Natural killer cell (primary cell): ENCODE results near the gene MESP2. TPM values are rescaled to one million over a fixed set of nuclear protein-coding genes. Genes with fewer than 3 reads are reported as not detected.

Experiments used
- ATAC-seq, 3 donors: fragments of 150-1000 bp in 2 of 3; fragments of 200-7000 bp in 1 of 3; cut with Tn5 transposase; 1 replicate in 1 of 3; 2 replicates in 2 of 3; pipeline ENCODE4 v1.10.0; 2021; ENCODE audit warnings: mild to moderate bottlenecking in 2 of 3, moderate library complexity in 2 of 3
- DNase-seq, 2 donors: peaks; one replicate each; pipeline versions ENCODE4 v3.0.0 to v3.0.0-alpha.2; 2013 to 2021; ENCODE audit warnings: mixed read lengths in 1 of 2
- H3K27ac ChIP-seq: one replicate; pipeline ENCODE4 v1.5.1; 2013; ENCODE audit warnings: mild to moderate bottlenecking, low read length
- H3K27me3 ChIP-seq: one replicate; pipeline ENCODE4 v1.6.1; 2013; ENCODE audit warnings: low read length; ENCODE audit not compliant: control insufficient read depth, insufficient read depth
- H3K36me3 ChIP-seq: one replicate; pipeline ENCODE4 v1.6.1; 2013; ENCODE audit warnings: low read length; ENCODE audit not compliant: control insufficient read depth, insufficient read depth
- H3K4me1 ChIP-seq: one replicate; pipeline ENCODE4 v1.6.1; 2013; ENCODE audit warnings: low read length; ENCODE audit not compliant: control insufficient read depth, insufficient read depth
- H3K4me3 ChIP-seq: one replicate; pipeline ENCODE4 v1.5.1; 2013; ENCODE audit warnings: low read length
- H3K9me3 ChIP-seq: one replicate; pipeline ENCODE4 v1.6.1; 2013; ENCODE audit warnings: low read length; ENCODE audit not compliant: control insufficient read depth, insufficient read depth
- H3K27ac Mint-ChIP-seq, 2 donors: one replicate each; pipeline ENCODE4 v1.8.0; 2022; ENCODE audit warnings: mild to moderate bottlenecking in 2 of 2, mixed read lengths in 2 of 2, moderate library complexity in 1 of 2
- H3K27me3 Mint-ChIP-seq, 2 donors: one replicate each; pipeline ENCODE4 v1.8.0; 2022; ENCODE audit warnings: low read depth in 2 of 2, mixed read lengths in 2 of 2
- H3K36me3 Mint-ChIP-seq: one replicate; pipeline ENCODE4 v1.8.0; 2022; ENCODE audit warnings: mixed read lengths
- H3K4me1 Mint-ChIP-seq, 2 donors: one replicate each; pipeline ENCODE4 v1.8.0; 2022; ENCODE audit warnings: mixed read lengths in 2 of 2
- H3K4me3 Mint-ChIP-seq: one replicate; pipeline ENCODE4 v1.8.0; 2022; ENCODE audit warnings: mild to moderate bottlenecking, moderate library complexity, mixed read lengths
- H3K9me3 Mint-ChIP-seq, 2 donors: one replicate each; pipeline ENCODE4 v1.8.0; 2022; ENCODE audit warnings: mixed read lengths in 2 of 2
- WGBS: methylation state at CpG from one replicate; pipeline ENCODE4 v1.1.7; 2013; ENCODE audit warnings: missing lambda C conversion rate; ENCODE audit not compliant: insufficient coverage; 5-methylcytosine and 5-hydroxymethylcytosine counted together
- intact Hi-C: fragments of 100-400 bp; cut with micrococcal nuclease; formaldehyde crosslinking; loops from one replicate; pipeline ENCODE4 v1.14.2; 2022
- total RNA-seq, 4 donors: library from RNA; stranded (reverse); fragments of 120-200 nt in 1 of 4; gene quantifications; one replicate each; pipeline versions ENCODE4 v1.2.3 to v1.2.4, GENCODE V29; 2013 to 2022
- TF ChIP-seq, protein P1 (sequence below): fragments of 200-600 bp; IDR thresholded peaks from one replicate; pipeline ENCODE4 v1.8.0; 2022; ENCODE audit warnings: antibody characterized with exemption

The MESP2 gene
- total RNA-seq, 3 donors from 2014 or later (not counting 1 experiment from before 2014, with no cell fraction given): not detected

DNA sequence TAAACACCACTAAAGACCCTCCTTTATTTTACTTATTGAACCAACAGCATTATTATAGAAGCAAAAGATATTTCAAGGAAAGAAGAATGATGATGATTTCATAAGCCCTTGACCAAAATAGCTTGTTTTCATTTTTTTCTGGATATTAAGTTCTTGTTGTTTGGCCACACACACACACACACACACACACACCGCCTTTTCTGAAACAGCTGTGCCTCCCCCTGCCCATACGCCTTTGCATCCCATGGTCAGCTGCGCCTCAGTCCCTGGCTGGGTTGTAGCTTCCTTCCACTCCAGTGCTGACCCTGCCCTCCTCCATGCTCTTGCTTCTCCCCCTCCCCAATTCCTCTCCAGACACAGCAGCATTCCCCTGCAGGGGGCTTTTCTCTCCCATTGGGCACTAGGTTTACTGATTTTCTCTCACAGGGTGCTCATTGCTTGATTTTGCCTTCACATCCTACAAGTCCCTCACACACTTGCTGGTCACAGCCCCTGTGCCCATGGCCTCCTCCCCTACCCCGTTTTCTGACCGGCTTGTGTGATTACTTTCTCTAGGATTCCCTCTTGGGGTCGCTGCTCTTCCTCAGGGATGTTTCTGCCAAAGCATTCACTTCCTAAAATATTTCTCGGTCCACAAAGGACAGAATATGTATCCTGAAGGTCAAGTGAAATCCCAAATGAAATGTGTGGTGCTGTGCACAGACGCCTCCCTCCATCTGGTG lies 43.5 kb upstream of the MESP2 start:
- Mint-ChIP-seq H3K4me1 (no peaks in the 10 kb centered on the region), H3K27ac (no peak overlapping the region), H3K9me3 (no peaks in the 10 kb centered on the region), H3K27me3 (peaks cover 7 to 13% of the 10 kb centered on the region in 2 donors), H3K4me3 (no peak overlapping the region), H3K36me3 (no peaks in the 10 kb centered on the region)
- intact Hi-C loops: no loop called here
- Histone ChIP-seq H3K27me3 (no peaks in the 10 kb centered on the region), H3K4me1 (no peaks in the 10 kb centered on the region), H3K9me3 (no peaks in the 10 kb centered on the region), H3K27ac (no peak overlapping the region), H3K4me3 (no peak overlapping the region), H3K36me3 (no peaks in the 10 kb centered on the region)
- WGBS: 80% methylated on average over 8 of the region's 8 CpGs
- DNase-seq (no peak), ATAC-seq (no peak)
- TF ChIP-seq, protein P1, sequence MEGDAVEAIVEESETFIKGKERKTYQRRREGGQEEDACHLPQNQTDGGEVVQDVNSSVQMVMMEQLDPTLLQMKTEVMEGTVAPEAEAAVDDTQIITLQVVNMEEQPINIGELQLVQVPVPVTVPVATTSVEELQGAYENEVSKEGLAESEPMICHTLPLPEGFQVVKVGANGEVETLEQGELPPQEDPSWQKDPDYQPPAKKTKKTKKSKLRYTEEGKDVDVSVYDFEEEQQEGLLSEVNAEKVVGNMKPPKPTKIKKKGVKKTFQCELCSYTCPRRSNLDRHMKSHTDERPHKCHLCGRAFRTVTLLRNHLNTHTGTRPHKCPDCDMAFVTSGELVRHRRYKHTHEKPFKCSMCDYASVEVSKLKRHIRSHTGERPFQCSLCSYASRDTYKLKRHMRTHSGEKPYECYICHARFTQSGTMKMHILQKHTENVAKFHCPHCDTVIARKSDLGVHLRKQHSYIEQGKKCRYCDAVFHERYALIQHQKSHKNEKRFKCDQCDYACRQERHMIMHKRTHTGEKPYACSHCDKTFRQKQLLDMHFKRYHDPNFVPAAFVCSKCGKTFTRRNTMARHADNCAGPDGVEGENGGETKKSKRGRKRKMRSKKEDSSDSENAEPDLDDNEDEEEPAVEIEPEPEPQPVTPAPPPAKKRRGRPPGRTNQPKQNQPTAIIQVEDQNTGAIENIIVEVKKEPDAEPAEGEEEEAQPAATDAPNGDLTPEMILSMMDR: no peak

DNA sequence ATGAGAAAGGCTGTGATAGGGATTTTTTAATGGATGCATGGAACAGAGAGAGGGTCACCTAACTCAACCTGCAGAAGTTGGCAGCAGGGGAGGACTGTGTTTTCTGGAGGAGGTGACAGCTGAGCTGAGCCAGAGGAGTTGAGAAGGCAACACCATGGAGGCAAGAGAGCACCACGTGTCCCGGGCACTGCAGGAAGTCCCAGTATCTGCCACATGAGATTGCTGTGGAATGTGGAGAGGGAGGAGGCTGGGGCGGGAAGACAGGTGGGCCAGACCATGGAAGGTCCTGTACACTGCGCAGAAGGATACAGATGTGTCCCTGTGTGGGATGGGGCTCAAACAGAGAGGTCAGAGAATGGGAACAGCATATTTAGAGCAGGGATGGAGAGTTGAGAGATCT lies 40.4 kb upstream of the MESP2 start:
- Mint-ChIP-seq H3K4me3 (no peak overlapping the region), H3K9me3 (no peaks in the 10 kb centered on the region), H3K4me1 (peaks cover 0 to 4% of the 10 kb centered on the region in 2 donors), H3K36me3 (no peaks in the 10 kb centered on the region), H3K27ac (no peak overlapping the region), H3K27me3 (peaks cover 7 to 13% of the 10 kb centered on the region in 2 donors)
- Histone ChIP-seq H3K36me3 (no peaks in the 10 kb centered on the region), H3K4me3 (no peak overlapping the region), H3K27me3 (no peaks in the 10 kb centered on the region), H3K4me1 (peaks cover 3% of the 10 kb centered on the region), H3K9me3 (no peaks in the 10 kb centered on the region), H3K27ac (no peak overlapping the region)
- intact Hi-C loops: no loop called here
- no peak for DNase-seq
- TF ChIP-seq, protein P1: no peak
- 81% methylated on average over 4 of the region's 4 CpGs for WGBS
- no peak for ATAC-seq

DNA sequence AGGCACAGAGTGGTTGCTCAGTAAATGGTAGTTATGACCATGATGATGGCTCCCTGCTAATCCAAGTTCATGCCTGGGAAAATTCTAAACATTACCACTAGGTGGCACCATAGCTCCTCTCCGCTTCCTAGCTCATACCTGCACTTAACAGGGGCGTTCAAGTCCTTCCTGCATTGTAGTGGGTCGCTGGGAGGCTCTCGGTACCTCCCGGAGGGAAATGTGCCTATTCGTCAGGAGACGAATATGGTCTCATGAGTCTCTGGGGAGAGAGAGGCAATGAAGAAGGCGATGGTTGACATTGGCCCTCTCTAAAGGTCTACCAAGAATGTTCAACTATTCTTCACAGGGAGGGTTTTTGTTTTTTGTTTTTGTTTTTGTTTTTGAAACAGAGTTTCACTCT lies 36.0 kb upstream of the MESP2 start:
- ATAC-seq: peak; percentile 78 to 93 (median 87)
- Mint-ChIP-seq H3K27me3 (peaks cover 7 to 9% of the 10 kb centered on the region in 2 donors), H3K9me3 (no peaks in the 10 kb centered on the region), H3K27ac (no peak overlapping the region), H3K4me3 (no peak overlapping the region), H3K36me3 (no peaks in the 10 kb centered on the region), H3K4me1 (peaks cover 0 to 4% of the 10 kb centered on the region in 2 donors)
- Histone ChIP-seq H3K9me3 (no peaks in the 10 kb centered on the region), H3K27ac (no peak overlapping the region), H3K4me3 (no peak overlapping the region), H3K4me1 (peaks cover 3% of the 10 kb centered on the region), H3K36me3 (no peaks in the 10 kb centered on the region), H3K27me3 (no peaks in the 10 kb centered on the region)
- intact Hi-C loops: loop anchor here (1.0 to 5.0 kb wide), 4 partner anchors 10 to 347 kb away; no protein-coding TSS in a partner anchor
- DNase-seq: peak; percentile 41 to 84
- TF ChIP-seq, protein P1: peak; percentile 95
- WGBS: 3% methylated on average over 8 of the region's 8 CpGs
